HEK293T (cell line): ENCODE data around the gene TMEM135.

Source experiments
- ARNT ChIP-seq: fragments of 450-650 bp; IDR thresholded peaks from 2 replicates; pipeline ENCODE4 v1.6.1; 2017; ENCODE audit warnings: mild to moderate bottlenecking
- CTBP1 ChIP-seq: fragments of 450-650 bp; IDR thresholded peaks from 2 replicates; pipeline ENCODE4 v1.6.1; 2016; ENCODE audit warnings: borderline replicate concordance
- L3MBTL2 ChIP-seq: fragments of 450-650 bp; conservative IDR thresholded peaks from 2 replicates; pipeline ENCODE4 v1.6.1; 2016; ENCODE audit warnings: mild to moderate bottlenecking
- SUZ12 ChIP-seq: fragments of 450-650 bp; IDR thresholded peaks from 2 replicates; pipeline ENCODE4 v1.6.1; 2016; ENCODE audit warnings: mild to moderate bottlenecking
- TARDBP ChIP-seq: fragments of 450-650 bp; IDR thresholded peaks from 2 replicates; pipeline ENCODE4 v1.6.1; 2016

DNA sequence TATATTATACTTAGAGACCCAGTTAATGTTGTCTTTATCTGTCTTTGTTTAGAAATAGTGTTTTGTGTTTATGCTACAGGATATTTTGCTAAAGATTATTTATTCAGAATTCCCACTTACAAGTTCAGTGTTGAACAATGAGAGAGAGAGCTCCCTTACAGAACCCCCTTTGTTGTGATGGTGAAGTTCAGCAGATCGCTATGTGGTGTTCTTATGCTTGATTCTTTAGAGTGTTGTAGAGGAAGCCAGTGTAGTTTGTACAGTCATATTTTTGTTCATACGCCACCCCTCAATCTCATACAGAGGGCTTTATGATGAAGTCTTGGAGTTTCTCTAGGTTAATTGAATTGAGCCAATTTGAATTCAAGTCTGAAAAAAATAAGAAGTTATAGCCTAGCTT lies 150.2 kb downstream of the TMEM135 start:
- TF ChIP-seq ARNT (no peak), TARDBP (no peak), CTBP1 (no peak), L3MBTL2 (no peak), SUZ12 (no peak)
